Neural cell (in vitro differentiated cells): ENCODE results near the gene ROBO3. TPM values are rescaled to one million over a fixed set of nuclear protein-coding genes. Genes with fewer than 3 reads are reported as not detected.

Source experiments
- H2AFZ ChIP-seq: fragments of 200-600, 300-800 bp; sonication (generic), shearing (Covaris generic); 2 replicates; pipeline ENCODE4 v1.6.0; 2014; ENCODE audit warnings: low read depth, mild to moderate bottlenecking, antibody characterized with exemption, low read length, moderate library complexity
- H3F3A ChIP-seq: fragments of 200-600 bp; shearing (Covaris generic); 2 replicates; pipeline ENCODE4 v1.6.1; 2016; ENCODE audit warnings: mild to moderate bottlenecking, moderate library complexity, mixed read lengths, antibody characterized with exemption, low read length; ENCODE audit not compliant: insufficient read depth, poor library complexity, severe bottlenecking
- H3K27ac ChIP-seq: fragments of 200-600, 300-800 bp; sonication (generic), shearing (Covaris generic); 2 replicates; pipeline ENCODE4 v1.5.1; 2014; ENCODE audit warnings: mild to moderate bottlenecking, low read length, moderate library complexity
- H3K27me3 ChIP-seq: fragments of 300-800, 200-600 bp; sonication (generic), shearing (Covaris generic); 2 replicates; pipeline ENCODE4 v1.6.0; 2014; ENCODE audit warnings: mild to moderate bottlenecking, low read depth, low read length, moderate library complexity; ENCODE audit not compliant: insufficient read depth
- H3K36me3 ChIP-seq: fragments of 300-800, 200-600 bp; sonication (generic), shearing (Covaris generic); 2 replicates; pipeline ENCODE4 v1.5.1; 2014; ENCODE audit warnings: mild to moderate bottlenecking, antibody characterized with exemption, low read length, moderate library complexity; ENCODE audit not compliant: insufficient read depth
- H3K4me2 ChIP-seq: fragments of 300-800, 200-600 bp; sonication (generic), shearing (Covaris generic); 2 replicates; pipeline ENCODE4 v1.6.0; 2014; ENCODE audit warnings: mild to moderate bottlenecking, low read length
- H3K4me3 ChIP-seq: fragments of 300-800, 200-600 bp; sonication (generic), shearing (Covaris generic); 2 replicates; pipeline ENCODE4 v1.5.1; 2014; ENCODE audit warnings: mild to moderate bottlenecking, low read length, moderate library complexity
- H3K79me2 ChIP-seq: fragments of 200-600 bp; shearing (Covaris generic); replicated peaks from 2 replicates; pipeline ENCODE4 v1.6.0; 2014; ENCODE audit warnings: mild to moderate bottlenecking, low read length, moderate library complexity; ENCODE audit not compliant: insufficient read depth
- H3K9ac ChIP-seq: fragments of 300-800, 200-600 bp; sonication (generic), shearing (Covaris generic); 2 replicates; pipeline ENCODE4 v1.6.1; 2016; ENCODE audit warnings: mild to moderate bottlenecking, low read length, mixed read lengths
- H3K9me2 ChIP-seq: fragments of 200-600 bp; shearing (Covaris generic); 2 replicates; pipeline ENCODE4 v1.6.1; 2016; ENCODE audit warnings: mild to moderate bottlenecking, low read length, mixed read lengths; ENCODE audit not compliant: insufficient read depth
- H3K9me3 ChIP-seq: fragments of 200-600, 300-800 bp; sonication (generic), shearing (Covaris generic); 2 replicates; pipeline ENCODE4 v1.6.1; 2016; ENCODE audit warnings: mild to moderate bottlenecking, mixed run types, low read length, moderate library complexity, mixed read lengths
- H4K20me1 ChIP-seq: fragments of 200-600 bp; shearing (Covaris generic); 2 replicates; pipeline ENCODE4 v1.6.1; 2016; ENCODE audit warnings: mild to moderate bottlenecking, mixed run types; ENCODE audit not compliant: insufficient read depth
- EP300 ChIP-seq: fragments of 450-650 bp; conservative IDR thresholded peaks from 2 replicates; pipeline ENCODE4 v1.6.1; 2014; ENCODE audit warnings: antibody characterized with exemption, mild to moderate bottlenecking, moderate library complexity; ENCODE audit not compliant: poor library complexity, severe bottlenecking
- EZH2 ChIP-seq: fragments of 200-600, 300-800 bp; shearing (Covaris generic), sonication (generic); IDR thresholded peaks from 2 replicates; pipeline ENCODE4 v1.6.1; 2014; ENCODE audit warnings: antibody characterized with exemption, low read length, borderline replicate concordance, mild to moderate bottlenecking; ENCODE audit not compliant: insufficient read depth, poor library complexity, severe bottlenecking
- MXI1 ChIP-seq: fragments of 450-650 bp; conservative IDR thresholded peaks from 2 replicates; pipeline ENCODE4 v1.6.1; 2014; ENCODE audit warnings: antibody characterized with exemption, mild to moderate bottlenecking; ENCODE audit not compliant: poor library complexity, severe bottlenecking
- POLR2AphosphoS5 ChIP-seq: IDR thresholded peaks from 2 replicates; pipeline ENCODE4 v1.6.1; 2012
- RAD21 ChIP-seq: fragments of 450-650 bp; conservative IDR thresholded peaks from 2 replicates; pipeline ENCODE4 v1.6.1; 2014; ENCODE audit warnings: antibody characterized with exemption, mild to moderate bottlenecking, moderate library complexity
- SMC3 ChIP-seq: fragments of 450-650 bp; conservative IDR thresholded peaks from 2 replicates; pipeline ENCODE4 v1.6.1; 2014; ENCODE audit warnings: antibody characterized with exemption, mild to moderate bottlenecking, moderate library complexity; ENCODE audit not compliant: poor library complexity
- TAF1 ChIP-seq: IDR thresholded peaks from 2 replicates; pipeline ENCODE4 v1.6.1; 2012; ENCODE audit warnings: low read depth
- polyA plus RNA-seq: library from polyadenylated mRNA; depleted of rRNA; stranded (reverse); fragments of >200 nt; gene quantifications from 2 replicates; pipeline ENCODE4 v1.2.3, GENCODE V29; 2014
- TF ChIP-seq, protein P1 (sequence below): fragments of 450-650 bp; IDR thresholded peaks from 2 replicates; pipeline ENCODE4 v1.5.1; 2014; ENCODE audit warnings: antibody characterized with exemption, mild to moderate bottlenecking, moderate library complexity; ENCODE audit not compliant: poor library complexity, severe bottlenecking
- TF ChIP-seq, protein P2 (sequence below): IDR thresholded peaks from 2 replicates; pipeline ENCODE4 v1.6.1; 2012; ENCODE audit warnings: borderline replicate concordance

ROBO3 gene
- polyA plus RNA-seq, 1 donor from 2014 or later = 12.8 TPM

DNA sequence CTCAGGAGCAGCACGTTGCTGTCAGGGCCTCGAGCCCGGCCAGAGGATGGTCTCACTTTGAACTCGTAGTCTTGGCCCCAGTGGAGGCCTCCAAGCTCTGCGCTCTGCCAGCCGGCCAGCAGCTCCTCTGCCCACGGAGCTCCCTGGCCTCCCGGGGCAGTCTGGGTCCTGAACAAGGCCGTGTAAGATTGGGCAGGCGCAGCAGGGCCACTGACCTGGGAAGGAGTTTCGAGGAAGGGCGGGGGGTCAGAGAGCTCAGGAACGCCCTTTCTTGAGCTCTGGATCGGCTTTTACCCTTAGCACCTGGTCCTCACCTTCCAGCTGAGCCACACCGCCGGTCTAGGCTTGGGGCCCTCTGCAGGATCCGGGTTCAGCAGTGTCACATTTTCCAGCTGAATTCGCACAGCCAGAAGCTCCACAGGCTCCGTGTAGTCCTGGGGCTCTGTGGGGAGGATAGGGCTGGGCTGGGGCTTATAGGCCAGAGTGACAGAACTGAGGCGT is 30.3 kb downstream of the ROBO3 start:
- TF ChIP-seq, protein P1, sequence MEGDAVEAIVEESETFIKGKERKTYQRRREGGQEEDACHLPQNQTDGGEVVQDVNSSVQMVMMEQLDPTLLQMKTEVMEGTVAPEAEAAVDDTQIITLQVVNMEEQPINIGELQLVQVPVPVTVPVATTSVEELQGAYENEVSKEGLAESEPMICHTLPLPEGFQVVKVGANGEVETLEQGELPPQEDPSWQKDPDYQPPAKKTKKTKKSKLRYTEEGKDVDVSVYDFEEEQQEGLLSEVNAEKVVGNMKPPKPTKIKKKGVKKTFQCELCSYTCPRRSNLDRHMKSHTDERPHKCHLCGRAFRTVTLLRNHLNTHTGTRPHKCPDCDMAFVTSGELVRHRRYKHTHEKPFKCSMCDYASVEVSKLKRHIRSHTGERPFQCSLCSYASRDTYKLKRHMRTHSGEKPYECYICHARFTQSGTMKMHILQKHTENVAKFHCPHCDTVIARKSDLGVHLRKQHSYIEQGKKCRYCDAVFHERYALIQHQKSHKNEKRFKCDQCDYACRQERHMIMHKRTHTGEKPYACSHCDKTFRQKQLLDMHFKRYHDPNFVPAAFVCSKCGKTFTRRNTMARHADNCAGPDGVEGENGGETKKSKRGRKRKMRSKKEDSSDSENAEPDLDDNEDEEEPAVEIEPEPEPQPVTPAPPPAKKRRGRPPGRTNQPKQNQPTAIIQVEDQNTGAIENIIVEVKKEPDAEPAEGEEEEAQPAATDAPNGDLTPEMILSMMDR = no peak
- TF ChIP-seq EP300 (no peak), SMC3 (no peak), EZH2 (no peak), RAD21 (no peak), TAF1 (no peak), MXI1 (no peak), POLR2AphosphoS5 (no peak)
- TF ChIP-seq, protein P2, sequence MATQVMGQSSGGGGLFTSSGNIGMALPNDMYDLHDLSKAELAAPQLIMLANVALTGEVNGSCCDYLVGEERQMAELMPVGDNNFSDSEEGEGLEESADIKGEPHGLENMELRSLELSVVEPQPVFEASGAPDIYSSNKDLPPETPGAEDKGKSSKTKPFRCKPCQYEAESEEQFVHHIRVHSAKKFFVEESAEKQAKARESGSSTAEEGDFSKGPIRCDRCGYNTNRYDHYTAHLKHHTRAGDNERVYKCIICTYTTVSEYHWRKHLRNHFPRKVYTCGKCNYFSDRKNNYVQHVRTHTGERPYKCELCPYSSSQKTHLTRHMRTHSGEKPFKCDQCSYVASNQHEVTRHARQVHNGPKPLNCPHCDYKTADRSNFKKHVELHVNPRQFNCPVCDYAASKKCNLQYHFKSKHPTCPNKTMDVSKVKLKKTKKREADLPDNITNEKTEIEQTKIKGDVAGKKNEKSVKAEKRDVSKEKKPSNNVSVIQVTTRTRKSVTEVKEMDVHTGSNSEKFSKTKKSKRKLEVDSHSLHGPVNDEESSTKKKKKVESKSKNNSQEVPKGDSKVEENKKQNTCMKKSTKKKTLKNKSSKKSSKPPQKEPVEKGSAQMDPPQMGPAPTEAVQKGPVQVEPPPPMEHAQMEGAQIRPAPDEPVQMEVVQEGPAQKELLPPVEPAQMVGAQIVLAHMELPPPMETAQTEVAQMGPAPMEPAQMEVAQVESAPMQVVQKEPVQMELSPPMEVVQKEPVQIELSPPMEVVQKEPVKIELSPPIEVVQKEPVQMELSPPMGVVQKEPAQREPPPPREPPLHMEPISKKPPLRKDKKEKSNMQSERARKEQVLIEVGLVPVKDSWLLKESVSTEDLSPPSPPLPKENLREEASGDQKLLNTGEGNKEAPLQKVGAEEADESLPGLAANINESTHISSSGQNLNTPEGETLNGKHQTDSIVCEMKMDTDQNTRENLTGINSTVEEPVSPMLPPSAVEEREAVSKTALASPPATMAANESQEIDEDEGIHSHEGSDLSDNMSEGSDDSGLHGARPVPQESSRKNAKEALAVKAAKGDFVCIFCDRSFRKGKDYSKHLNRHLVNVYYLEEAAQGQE = no peak
- no peak overlapping the region for H3K4me2 ChIP-seq
- no peaks in the 10 kb centered on the region for H3F3A ChIP-seq
- no peaks in the 10 kb centered on the region for H3K9me2 ChIP-seq
- no peaks in the 10 kb centered on the region for H3K27me3 ChIP-seq
- H3K36me3 ChIP-seq = no peaks in the 10 kb centered on the region
- no peaks in the 10 kb centered on the region for H3K79me2 ChIP-seq
- H3K27ac ChIP-seq = no peak overlapping the region
- no peak overlapping the region for H3K4me3 ChIP-seq
- no peak overlapping the region for H3K9ac ChIP-seq
- no peaks in the 10 kb centered on the region for H3K9me3 ChIP-seq
- H2AFZ ChIP-seq = no peak overlapping the region
- H4K20me1 ChIP-seq = no peaks in the 10 kb centered on the region

DNA sequence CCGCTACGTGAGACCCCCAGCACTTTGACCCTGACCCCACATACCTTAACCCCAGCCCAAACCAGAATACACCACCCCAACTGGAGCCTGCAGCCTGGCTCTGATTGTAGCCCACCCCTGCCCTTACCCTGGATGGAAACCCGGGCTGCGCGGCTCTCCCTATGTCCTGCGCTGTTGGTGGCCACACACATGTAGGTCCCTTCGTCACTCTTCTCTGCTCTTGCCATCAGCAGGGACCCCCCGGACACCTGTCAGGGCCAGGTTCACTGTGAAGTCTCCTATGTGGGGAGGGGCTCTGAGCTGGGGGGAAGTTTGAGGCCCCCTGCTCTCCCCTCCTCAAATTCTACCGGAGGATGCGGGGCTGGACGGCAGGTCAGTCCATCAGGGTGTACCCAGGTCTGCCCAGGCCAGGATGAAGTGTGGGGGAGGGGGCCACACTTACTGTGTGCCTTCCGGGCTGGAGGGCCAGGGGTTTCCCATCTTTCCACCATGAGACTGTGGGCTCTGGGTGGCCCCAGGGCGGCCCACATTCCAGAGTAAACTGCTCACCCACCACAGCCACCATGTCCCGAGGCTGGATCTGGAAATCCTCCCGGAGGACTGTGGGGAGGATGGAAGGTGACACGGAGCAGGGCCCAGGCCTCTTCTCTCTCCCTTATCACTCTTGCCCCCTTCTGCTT is 31.0 kb downstream of the ROBO3 start:
- Histone ChIP-seq H3K4me2 (no peak overlapping the region), H3K9ac (no peak overlapping the region), H3K79me2 (no peaks in the 10 kb centered on the region), H3K27ac (no peak overlapping the region), H2AFZ (no peak overlapping the region), H3K27me3 (no peaks in the 10 kb centered on the region), H3K36me3 (no peaks in the 10 kb centered on the region), H3K9me3 (no peaks in the 10 kb centered on the region), H3K4me3 (no peak overlapping the region), H4K20me1 (no peaks in the 10 kb centered on the region), H3K9me2 (no peaks in the 10 kb centered on the region), H3F3A (no peaks in the 10 kb centered on the region)
- TF ChIP-seq, protein P2 = no peak
- TF ChIP-seq SMC3 = no peak
- TF ChIP-seq RAD21 = no peak
- no peak for TF ChIP-seq EP300
- no peak for TF ChIP-seq TAF1
